HG02623 (cell line): Measurements from ENCODE around the gene CD207.

Source experiments
- ATAC-seq: cut with Tn5 transposase; IDR thresholded peaks from one replicate; pipeline ENCODE4 v1.9.1; 2021; ENCODE audit warnings: moderate library complexity; ENCODE audit not compliant: unreplicated experiment

CD207 gene

GRCh38 chr2:70796262-70796661, 39.4 kb downstream of the CD207 start:
- ATAC-seq = no peak

DNA sequence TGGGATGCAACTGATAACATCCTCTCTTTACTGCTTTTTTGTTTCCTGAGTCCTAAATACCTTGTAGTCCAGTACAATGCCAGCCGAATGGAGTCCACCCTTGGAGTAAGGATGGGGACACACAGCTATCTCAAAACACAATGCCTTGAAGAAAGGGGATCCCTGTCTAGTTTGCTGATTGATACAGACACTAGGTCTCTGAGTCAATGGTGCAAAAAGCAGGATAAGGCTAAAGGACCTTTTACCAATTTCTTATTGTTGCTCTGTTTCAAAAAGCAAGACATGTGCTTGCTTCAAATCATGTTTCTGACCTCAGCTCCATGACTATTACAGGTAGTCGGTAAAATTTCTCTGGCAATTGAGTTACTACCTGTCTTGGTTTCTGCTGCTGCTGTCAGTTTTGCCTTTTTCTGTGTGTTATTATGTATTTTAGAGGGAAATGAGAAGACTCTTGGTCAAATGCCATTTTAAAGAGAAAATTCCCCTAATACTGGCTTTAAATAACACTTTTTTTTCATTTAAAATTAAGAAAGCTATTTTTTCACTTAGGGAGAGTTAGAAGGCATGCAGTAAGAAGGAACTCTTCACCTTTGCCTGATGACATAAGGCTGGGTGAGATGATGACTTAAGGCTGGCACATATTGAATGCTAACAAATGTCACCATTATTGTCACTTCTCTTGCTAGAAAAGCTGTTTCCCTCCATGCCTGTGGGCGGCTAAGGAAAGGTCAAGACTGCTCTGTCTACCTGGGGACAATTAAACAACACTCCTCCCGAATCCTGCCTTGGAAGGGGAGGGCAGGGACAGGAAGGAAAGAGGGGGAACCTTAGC, 40.2 kb downstream of the CD207 start:
- ATAC-seq = no peak

GRCh38 chr2:70793450-70793849, 42.2 kb downstream of the CD207 start:
- no peak for ATAC-seq

GRCh38 chr2:70790136-70790828, 45.3 kb downstream of the CD207 start, which contains the start of gene FIGLA:
FIGLA (minus strand) TSS chr2:70790643; CDS start chr2:70790638, 5 bp downstream.
- no peak for ATAC-seq

DNA sequence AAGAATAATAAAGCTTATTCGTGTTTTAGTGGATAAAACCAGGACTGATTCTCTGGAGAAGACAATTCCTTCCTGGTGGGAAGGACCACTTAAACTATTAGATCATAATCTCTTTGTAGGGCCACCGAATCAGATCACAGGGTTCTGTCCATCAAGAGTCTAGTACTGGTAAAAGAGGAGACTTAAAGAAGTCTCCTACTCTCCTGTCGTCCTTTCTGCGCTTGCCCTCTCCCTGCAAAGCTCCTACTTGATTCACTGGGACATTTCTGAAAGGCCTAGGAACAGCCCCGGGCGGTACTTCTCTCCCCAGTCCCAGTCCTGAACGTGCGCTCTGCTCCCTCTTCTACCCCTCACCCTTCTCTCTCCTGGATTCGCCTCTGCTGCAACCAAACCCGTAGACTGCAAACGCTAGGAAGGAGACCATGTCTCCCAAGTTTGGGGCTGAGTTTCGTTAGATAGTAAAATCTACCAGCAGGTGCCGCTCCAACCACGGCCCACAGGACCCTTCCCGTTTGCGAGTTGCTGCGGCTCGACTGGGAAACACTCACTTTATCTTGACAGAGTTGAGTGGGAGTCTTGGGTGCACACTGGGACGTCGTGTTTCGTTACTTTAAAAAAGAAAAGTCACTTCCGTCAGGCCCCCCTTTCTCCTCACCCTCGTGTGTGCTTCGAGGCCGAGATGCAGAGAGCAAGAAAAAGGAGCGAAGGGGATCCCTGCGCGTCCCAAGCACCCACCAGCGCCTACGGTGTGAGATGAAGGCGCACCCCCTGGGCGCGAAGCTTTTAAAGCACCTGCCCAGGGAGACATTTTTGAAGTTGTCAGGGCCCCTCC, 46.1 kb downstream of the CD207 start:
- ATAC-seq = no peak

DNA sequence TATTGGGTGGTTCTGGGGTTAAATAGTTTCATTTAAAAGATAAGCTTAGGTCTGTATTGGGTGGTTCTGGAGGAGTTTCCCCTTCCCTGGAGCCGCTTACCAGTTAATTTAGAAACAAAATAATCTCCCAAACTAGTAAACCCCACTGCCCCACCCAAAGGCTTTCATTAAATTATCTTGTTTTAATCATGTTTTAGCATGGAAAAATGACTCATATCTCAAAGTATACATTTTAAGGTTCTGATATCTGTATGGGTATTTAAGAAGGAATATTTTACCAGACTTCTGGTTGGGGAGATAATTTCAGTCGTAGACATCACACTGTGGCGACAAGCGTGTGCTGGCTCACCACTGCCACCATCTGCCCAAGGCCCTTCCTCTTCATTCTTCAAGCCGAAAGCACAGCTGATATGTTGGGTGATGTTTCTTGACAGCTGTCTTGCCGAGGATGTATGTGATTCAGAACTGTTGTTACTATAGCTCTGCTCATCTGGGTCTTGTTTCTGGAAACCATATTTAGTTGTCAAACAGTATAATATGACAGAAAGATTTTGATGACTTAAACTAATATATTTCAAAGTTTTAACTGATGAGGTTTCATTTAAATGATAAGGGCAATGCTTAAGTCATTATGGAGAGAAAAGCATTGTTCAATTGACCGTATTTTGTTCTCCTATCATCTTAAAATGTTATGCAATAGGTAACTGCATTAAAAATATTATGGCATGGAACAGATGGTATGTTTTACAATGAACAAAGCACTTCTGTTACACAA, 50.3 kb downstream of the CD207 start:
- ATAC-seq = no peak

DNA sequence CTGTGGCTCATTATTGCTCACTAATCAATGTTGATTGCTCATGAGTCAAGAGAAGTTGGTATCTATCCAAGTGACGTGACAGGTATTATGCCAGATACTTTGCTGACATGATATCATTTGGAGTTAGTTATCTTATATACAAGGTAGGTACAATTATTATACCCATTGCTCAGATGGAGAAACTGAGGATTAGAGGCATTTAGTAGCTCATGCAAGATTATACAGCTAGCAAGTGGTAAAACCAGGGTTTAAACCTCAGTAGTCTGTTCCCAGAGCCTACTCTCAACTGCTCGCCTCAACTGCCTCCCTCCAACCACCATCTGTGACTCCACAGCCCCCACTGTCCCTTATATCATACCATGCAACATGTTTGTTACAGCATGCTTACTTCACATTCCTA, 51.3 kb downstream of the CD207 start:
- no peak for ATAC-seq
